ENCODE measurements around the gene RABGGTA.

Gene RABGGTA

GRCh38 chr14:24279301-24280186 is 8.1 kb upstream of the RABGGTA start:
- no peak for DNase-seq

- no peak for DNase-seq
These were observed 7.0 kb upstream of the RABGGTA start for GRCh38 chr14:24278424-24278823.

DNA sequence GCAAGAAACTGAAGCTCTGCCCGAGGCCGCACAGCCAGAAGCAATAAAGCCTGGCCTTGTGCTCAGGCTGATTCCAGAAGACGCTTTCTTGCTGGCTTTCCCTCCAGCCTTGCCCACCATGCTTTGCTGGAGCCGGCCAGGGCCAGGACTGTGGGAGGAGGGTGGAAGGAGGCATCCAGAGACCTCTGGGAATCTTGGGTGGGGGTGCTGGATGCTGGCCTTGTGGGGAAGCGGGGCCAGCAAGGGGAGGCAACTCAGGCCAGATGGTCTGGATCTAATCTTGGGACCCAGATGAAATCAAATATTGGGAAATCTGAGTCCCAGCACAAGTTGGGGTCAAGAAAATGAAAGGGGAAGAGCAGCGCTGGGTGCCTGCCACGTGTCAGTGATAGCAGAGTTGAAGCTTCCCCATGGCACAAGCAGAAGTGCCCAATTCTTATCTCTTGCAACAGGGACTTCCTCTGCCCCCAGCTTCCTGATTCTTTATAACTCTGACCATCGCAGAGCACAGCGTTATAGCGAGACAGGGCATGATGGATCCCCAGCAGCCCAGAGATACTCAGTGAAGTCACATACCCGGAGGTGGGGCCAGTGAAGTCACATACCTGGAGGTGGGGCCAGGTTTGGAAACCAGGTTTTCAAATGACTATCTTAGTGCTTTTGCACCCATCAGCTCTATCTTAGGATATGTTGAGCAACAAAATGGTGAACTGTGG is 6.4 kb upstream of the RABGGTA start:
- no peak for DNase-seq

DNA sequence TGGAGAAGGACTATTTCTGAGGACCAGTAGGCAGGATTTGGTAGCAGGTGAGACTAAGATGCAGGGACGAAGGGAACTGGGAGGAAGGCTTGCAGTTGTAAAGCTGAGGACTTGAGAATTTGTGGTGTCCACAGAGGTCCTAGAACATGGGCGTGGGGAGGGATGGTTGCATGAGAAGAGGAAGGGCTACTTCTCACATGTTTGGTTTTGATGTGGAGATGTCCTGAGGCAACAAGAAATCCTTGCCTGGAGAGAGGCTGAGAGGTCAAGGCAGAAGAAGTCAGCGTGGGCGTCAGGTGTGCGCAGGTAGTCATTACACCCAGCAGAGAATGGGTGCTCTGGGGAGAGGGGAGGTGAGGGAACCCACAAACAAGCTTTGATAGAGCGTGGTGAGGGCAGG is 5.7 kb upstream of the RABGGTA start:
- no peak for DNase-seq

GRCh38 chr14:24274101-24274543 is 2.7 kb upstream of the RABGGTA start:
- DNase-seq: no peak

DNA sequence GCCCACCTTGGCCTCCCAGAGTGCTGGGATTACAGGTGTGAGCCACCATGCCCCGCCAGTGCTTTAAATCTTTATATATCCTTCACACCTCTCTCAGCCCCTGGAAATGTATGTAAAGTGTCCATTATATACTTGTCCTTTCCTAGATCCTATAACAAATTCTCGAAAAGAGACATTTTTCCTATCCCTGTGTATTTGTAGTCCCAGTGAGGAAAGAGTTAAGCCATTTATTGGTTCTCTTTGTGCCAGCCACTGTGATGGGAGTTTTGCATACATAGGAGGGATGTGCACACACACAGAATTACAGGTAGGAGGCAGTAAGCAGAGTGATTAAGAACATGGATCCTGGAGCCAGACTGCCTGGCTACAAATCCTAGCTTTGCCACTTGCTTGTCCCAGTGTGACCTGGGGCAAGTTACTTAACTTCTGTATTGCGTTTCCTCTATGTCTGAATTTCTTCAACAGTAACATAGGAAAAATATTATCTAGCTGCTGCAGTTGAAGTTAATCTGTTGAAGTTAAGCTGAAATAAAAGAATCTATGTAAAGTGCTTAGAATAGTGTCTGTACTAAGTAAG is 2.1 kb upstream of the RABGGTA start:
- DNase-seq: no peak

DNA sequence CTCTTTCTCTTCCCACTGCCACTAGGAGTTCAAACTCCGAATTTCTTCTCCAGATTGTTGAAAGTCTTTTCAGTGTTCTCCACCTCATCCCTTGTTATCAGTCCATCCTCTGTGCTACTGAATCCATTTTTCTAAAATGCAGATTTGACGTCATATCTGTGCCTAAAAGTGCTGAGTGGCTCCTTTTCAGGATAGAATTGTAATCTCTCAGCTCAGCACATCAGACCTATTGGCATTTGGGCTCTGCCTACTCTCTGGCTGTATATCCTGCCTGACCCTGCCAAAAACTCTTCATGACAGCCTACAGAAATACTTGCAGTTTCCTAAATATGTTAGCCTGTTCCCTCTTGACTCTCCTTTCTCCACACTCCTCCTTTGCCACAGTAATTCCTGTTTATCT is 1.1 kb upstream of the RABGGTA start:
- no peak for DNase-seq

- DNase-seq: no peak
These were observed 452 bp upstream of the RABGGTA start for GRCh38 chr14:24271834-24272263.

DNA sequence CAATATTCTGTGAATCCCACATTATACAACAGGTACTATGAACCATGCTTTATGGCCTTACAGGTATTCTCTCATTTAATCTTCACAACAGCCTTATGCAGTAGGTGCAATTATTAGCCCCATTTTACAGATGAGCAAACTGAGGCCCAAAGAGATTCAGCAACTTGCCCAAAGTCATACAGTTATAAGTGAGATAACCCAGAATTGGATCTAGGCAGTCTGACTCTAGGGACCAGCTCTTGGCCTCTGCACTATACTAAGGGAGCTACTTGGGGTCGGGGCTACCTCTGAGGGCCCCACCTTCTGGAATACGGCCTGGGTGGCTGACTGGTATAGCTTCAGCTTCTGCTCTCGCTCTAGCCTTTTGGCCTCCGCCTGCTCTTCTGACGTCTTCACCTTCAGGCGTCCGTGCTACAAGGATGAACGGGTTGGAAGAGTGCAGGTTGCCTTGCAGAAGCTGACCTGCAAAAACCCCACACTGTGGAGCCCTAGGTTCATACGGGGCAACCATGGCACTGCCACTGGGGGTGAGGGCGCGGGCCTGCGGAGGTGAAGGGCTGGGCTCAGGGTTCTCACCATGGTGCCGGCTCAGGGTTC is 762 bp downstream of the RABGGTA start:
- DNase-seq: no peak

- DNase-seq: no peak
These were observed 1.4 kb downstream of the RABGGTA start for GRCh38 chr14:24269910-24270536.

DNA sequence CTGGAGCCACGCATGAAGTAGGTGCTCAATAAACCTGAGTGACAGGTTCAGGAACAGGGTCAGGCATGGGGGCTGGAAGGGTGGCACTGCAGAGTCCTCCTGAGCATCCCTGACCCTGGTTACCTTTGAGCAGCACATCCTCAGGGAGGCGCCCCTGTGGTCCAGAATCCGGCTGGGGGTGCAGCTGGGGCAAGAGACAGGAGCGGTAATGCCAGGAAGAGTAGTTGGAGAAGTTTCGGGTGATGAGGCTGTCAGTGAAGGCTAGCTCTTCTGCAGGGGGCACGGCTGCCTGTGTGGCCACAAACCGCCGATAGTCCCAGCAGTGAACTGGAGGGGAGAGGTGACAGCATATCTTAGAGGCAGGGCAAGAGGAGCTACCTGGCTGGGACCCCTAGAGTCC is 2.0 kb downstream of the RABGGTA start:
- DNase-seq: no peak

GRCh38 chr14:24268225-24268624 is 3.2 kb downstream of the RABGGTA start:
- DNase-seq: no peak

DNA sequence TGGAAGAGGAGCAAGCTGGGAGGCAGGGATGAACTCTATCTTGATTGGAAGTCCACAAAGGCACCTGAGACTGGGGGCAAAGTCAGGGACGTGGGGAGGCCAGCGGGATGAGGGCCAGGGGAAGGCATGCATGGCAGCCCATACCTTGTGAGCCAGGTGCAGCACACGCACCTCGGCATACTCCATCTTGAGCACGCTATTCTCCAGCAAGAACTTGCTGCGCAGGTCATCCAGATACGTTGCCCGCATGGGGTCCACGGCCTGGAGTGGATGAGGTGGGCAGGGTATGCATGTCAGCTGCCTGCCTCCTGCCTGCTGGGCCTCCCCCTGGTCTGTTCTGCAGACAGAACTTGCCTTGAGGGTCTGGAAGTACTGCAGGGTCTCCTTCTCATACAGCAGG is 3.9 kb downstream of the RABGGTA start:
- DNase-seq: no peak

- no peak for DNase-seq
These were observed 4.8 kb downstream of the RABGGTA start for GRCh38 chr14:24266344-24267244.

DNA sequence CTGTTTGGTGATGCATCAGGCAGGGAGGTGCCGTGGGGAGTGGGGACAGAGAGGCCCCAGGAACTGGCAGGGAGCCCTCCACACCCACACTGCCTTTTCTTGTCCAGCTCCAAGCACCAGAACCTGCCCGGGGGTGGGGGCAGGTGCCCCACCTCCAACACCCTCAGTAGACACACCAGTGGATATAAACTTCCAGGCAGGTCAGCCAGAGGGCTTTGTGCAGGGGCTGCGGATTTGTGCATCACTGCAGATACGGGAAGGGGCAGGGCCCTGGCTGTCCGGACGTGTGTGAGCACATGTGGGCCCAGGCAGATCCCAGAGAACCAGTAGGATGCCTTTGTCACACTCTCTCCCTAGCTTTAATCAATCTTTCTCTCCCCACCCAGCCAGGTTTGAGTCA is 7.1 kb downstream of the RABGGTA start:
- DNase-seq: no peak

DNA sequence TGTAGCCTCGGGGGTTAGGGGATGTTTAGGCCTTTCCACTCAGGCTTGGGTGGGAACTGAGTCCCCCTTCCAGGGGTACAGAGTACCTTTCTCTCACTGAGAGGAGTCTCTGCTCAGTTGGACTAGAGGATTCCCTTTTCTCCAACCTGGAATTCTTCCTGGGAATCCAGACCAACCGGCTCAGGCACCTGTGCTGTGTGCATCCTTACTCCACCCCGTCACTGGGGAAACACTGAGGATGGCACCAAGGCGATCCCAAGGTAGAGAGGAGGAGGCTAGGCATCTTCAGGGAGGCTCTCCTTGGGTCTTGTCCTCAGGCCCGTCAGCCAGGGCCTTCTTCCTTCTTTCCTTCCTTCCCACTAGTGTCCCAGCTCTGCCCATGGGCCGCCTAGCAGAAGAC is 7.5 kb downstream of the RABGGTA start:
- no peak for DNase-seq

DNA sequence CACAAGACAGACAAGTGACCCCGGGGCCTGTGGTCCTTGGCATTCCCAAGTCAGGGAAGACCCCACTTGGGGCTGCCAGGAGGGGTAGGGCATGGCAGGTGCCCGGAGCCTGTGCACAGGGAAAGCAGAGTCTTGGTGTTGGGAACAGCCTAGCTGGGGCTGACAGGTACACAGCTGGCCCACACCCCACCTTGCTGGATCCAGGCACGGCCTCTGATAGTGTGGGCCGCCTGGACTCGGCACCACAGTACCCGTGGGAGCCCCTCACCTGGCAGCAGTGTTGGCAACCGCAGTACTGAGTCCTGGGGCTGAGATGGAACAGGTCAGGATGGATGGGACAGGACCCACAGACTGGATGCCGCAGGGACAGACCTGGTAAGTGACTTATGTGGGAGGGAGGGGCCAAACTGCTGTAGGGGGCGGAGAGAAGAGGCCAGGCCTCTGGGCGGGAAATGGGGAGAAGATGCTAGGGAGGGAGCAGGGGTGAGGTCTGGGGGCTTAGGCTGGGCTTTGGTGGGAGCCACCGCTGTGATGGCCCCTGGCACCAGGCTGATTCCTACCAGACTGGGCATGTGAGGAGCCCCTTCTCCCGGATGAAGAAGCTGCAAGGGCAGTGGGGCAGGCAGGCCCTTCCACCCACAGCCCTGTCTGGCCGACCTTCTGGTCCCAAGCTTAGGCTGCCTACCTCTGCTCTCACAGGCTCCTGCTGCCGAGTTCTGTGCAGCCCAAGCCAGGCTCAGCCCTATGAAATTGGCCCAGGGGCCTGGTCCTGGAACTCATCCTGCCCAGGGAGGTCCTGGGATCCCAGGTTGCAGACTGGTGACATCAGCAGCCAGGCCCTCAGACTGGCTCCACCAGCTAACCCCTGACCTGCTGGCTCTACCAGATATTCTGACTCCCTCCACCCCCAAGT is 8.3 kb downstream of the RABGGTA start, which contains the start of gene TGM1:
TSS of gene TGM1 (minus strand) at position 357 of the 913 bp plus-strand sequence. CDS start 825 bp downstream, outside the sequence.
- DNase-seq: no peak

- no peak for DNase-seq
These were observed 9.4 kb downstream of the RABGGTA start for GRCh38 chr14:24261969-24262327.

GRCh38 chr14:24261256-24261968 is 10.0 kb downstream of the RABGGTA start:
- DNase-seq: no peak

GRCh38 chr14:24260780-24261157 is 10.6 kb downstream of the RABGGTA start:
- DNase-seq: no peak
